Endodermal cell (in vitro differentiated cells): ENCODE data around the gene KLK1. TPM values are rescaled to one million over a fixed set of nuclear protein-coding genes. Genes with fewer than 3 reads are reported as not detected.

Experiments used
- DNase-seq: peaks from one replicate; pipeline ENCODE4 v3.0.0-alpha.2; 2017
- H3K27ac ChIP-seq: 2 replicates; pipeline ENCODE4 v1.5.1; 2013; ENCODE audit warnings: mild to moderate bottlenecking, low read depth, low read length, moderate library complexity
- H3K27me3 ChIP-seq: 2 replicates; pipeline ENCODE4 v1.6.1; 2013; ENCODE audit warnings: mild to moderate bottlenecking, low read length, moderate library complexity; ENCODE audit not compliant: insufficient read depth, control insufficient read depth, poor library complexity, severe bottlenecking
- H3K36me3 ChIP-seq: 2 replicates; pipeline ENCODE4 v1.7.0; 2013; ENCODE audit warnings: mild to moderate bottlenecking, low read length, moderate library complexity; ENCODE audit not compliant: control insufficient read depth, insufficient read depth
- H3K4me1 ChIP-seq: one replicate; pipeline ENCODE4 v1.7.0; 2013; ENCODE audit warnings: low read length; ENCODE audit not compliant: control insufficient read depth, insufficient read depth
- H3K4me3 ChIP-seq: 2 replicates; pipeline ENCODE4 v1.5.1; 2013; ENCODE audit warnings: mild to moderate bottlenecking, low read length, moderate library complexity
- H3K9ac ChIP-seq: 2 replicates; pipeline ENCODE4 v1.6.1; 2013; ENCODE audit warnings: mild to moderate bottlenecking, low read length, moderate library complexity; ENCODE audit not compliant: poor library complexity, severe bottlenecking; ENCODE audit errors: extremely low read depth
- H3K9me3 ChIP-seq: 2 replicates; pipeline ENCODE4 v1.6.1; 2013; ENCODE audit warnings: mild to moderate bottlenecking, low read length, moderate library complexity; ENCODE audit not compliant: control insufficient read depth
- H3K27ac Mint-ChIP-seq: 2 replicates; pipeline ENCODE4 v1.8.0; 2020; ENCODE audit warnings: mixed read lengths
- H3K27me3 Mint-ChIP-seq: 2 replicates; pipeline ENCODE4 v1.8.0; 2021; ENCODE audit warnings: mild to moderate bottlenecking, mixed read lengths; ENCODE audit not compliant: insufficient read depth
- H3K36me3 Mint-ChIP-seq: 2 replicates; pipeline ENCODE4 v1.8.0; 2020; ENCODE audit warnings: low read depth, mixed read lengths
- H3K4me1 Mint-ChIP-seq: 2 replicates; pipeline ENCODE4 v1.8.0; 2020; ENCODE audit warnings: mixed read lengths
- H3K4me3 Mint-ChIP-seq: 2 replicates; pipeline ENCODE4 v1.8.0; 2020; ENCODE audit warnings: mild to moderate bottlenecking, moderate library complexity, mixed read lengths
- H3K9me3 Mint-ChIP-seq: 2 replicates; pipeline ENCODE4 v1.8.0; 2020; ENCODE audit warnings: mild to moderate bottlenecking, mixed read lengths
- WGBS, 2 experiments: methylation state at CpG; one replicate each; pipeline versions ENCODE4 v1.1.5 to v1.1.7; 2013; ENCODE audit warnings: missing lambda C conversion rate in 2 of 2, mixed read lengths in 1 of 2; ENCODE audit not compliant: insufficient coverage in 1 of 2, insufficient read length in 1 of 2; 5-methylcytosine and 5-hydroxymethylcytosine counted together
- total RNA-seq, 2 donors: library from RNA; stranded (reverse); fragmentation: NEBNext Ultra II Directional in 1 of 2; extraction: Animal tissue kit (Norgen Biotek cat#: 25700) in 1 of 2; gene quantifications; 2 replicates in 1 of 2; 3 replicates in 1 of 2; pipeline ENCODE4 v1.2.1, GENCODE V29; 2021
- TF ChIP-seq, protein P1 (sequence below): fragments of 200-600 bp; sonication (generic); conservative IDR thresholded peaks from 2 replicates; pipeline ENCODE4 v1.5.0; 2021; ENCODE audit warnings: antibody characterized with exemption, mild to moderate bottlenecking

Gene KLK1
- total RNA-seq, 2 donors from 2014 or later, result 0.75 to 0.82 TPM

DNA sequence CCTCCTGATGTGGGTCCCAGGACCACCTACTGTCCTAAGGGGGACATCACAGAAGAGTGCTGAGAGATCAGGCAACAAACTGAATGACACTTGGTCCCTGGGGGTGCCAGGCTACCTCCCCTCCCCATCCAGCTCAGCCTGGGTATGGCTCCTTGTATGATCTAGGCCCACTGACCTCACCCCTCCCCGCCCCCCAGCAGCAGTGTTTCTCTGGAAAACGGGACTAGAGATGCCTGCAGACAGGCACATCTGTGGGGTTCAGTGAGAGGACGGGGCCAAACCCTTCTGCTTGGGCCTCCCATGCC is 24.1 kb downstream of the KLK1 start:
- TF ChIP-seq, protein P1, sequence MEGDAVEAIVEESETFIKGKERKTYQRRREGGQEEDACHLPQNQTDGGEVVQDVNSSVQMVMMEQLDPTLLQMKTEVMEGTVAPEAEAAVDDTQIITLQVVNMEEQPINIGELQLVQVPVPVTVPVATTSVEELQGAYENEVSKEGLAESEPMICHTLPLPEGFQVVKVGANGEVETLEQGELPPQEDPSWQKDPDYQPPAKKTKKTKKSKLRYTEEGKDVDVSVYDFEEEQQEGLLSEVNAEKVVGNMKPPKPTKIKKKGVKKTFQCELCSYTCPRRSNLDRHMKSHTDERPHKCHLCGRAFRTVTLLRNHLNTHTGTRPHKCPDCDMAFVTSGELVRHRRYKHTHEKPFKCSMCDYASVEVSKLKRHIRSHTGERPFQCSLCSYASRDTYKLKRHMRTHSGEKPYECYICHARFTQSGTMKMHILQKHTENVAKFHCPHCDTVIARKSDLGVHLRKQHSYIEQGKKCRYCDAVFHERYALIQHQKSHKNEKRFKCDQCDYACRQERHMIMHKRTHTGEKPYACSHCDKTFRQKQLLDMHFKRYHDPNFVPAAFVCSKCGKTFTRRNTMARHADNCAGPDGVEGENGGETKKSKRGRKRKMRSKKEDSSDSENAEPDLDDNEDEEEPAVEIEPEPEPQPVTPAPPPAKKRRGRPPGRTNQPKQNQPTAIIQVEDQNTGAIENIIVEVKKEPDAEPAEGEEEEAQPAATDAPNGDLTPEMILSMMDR, result no peak
- no peak for DNase-seq
- H3K27ac Mint-ChIP-seq, result no peak overlapping the region
- no peak overlapping the region for H3K9ac ChIP-seq
- H3K36me3 ChIP-seq, result peaks cover 64% of the 10 kb centered on the region
- WGBS, 2 experiments, result 95 to 100% methylated on average over 2 to 3 of the region's 3 CpGs
- H3K4me1 Mint-ChIP-seq, result peaks cover 11% of the 10 kb centered on the region
- H3K27ac ChIP-seq, result no peak overlapping the region
- H3K9me3 Mint-ChIP-seq, result no peaks in the 10 kb centered on the region
- H3K4me3 Mint-ChIP-seq, result no peak overlapping the region
- no peaks in the 10 kb centered on the region for H3K27me3 Mint-ChIP-seq
- H3K36me3 Mint-ChIP-seq, result peaks cover 45% of the 10 kb centered on the region
- H3K4me3 ChIP-seq, result no peak overlapping the region
- H3K4me1 ChIP-seq, result no peaks in the 10 kb centered on the region
- H3K9me3 ChIP-seq, result no peaks in the 10 kb centered on the region
- no peaks in the 10 kb centered on the region for H3K27me3 ChIP-seq

DNA sequence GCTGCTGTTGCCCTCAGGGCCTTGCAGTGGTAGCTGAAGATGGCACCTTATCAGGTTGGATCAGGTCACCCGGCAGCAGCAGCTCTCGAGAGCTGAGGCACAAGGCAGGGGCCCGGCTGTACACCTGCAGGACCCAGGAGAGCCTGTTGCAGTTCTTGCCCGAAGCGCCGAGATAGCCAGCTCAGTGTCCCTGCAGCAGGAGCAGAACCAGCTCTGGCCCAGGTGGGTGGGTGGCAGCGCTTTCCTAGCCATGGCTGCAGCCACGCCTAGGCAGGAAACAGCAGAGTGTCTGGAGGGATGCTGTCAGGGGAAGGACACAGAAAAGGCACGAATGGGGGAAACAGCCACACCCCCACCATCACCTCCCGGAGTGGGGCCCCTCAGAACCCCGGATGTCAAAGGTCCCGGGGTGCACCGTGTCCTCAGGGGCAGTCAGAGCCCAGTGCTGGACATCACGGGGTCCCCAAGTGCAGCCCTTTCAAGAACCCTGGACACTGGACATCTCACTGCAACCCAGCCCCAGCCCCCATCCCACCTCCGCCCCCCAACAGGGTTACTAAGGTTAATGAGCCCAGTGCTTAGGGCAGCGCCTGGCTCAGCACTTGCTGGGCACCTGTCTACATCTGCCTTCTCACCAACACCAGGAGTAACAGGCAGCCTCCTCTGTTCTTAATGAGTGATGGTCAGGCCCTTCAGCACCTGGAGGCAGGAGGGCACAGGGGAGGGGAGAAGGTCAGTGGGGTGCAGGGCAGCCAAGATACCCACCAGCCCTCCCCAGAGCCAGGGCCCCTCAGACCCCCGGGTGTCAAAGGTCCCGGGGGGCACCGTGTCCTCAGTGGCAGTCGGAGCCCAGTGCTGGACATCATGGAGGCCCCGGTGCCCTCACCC is 24.7 kb downstream of the KLK1 start:
- Histone ChIP-seq H3K9me3 (no peaks in the 10 kb centered on the region), H3K9ac (no peak overlapping the region), H3K36me3 (peaks cover 64% of the 10 kb centered on the region), H3K27ac (no peak overlapping the region), H3K4me1 (no peaks in the 10 kb centered on the region), H3K27me3 (no peaks in the 10 kb centered on the region), H3K4me3 (no peak overlapping the region)
- WGBS, 2 experiments, result 93 to 94% methylated on average over 8 to 21 of the region's 21 CpGs
- no peak for DNase-seq
- H3K27ac Mint-ChIP-seq, result no peak overlapping the region
- H3K9me3 Mint-ChIP-seq, result no peaks in the 10 kb centered on the region
- TF ChIP-seq, protein P1, result no peak
- H3K36me3 Mint-ChIP-seq, result peaks cover 45% of the 10 kb centered on the region
- no peaks in the 10 kb centered on the region for H3K27me3 Mint-ChIP-seq
- no peak overlapping the region for H3K4me3 Mint-ChIP-seq
- peaks cover 11% of the 10 kb centered on the region for H3K4me1 Mint-ChIP-seq

DNA sequence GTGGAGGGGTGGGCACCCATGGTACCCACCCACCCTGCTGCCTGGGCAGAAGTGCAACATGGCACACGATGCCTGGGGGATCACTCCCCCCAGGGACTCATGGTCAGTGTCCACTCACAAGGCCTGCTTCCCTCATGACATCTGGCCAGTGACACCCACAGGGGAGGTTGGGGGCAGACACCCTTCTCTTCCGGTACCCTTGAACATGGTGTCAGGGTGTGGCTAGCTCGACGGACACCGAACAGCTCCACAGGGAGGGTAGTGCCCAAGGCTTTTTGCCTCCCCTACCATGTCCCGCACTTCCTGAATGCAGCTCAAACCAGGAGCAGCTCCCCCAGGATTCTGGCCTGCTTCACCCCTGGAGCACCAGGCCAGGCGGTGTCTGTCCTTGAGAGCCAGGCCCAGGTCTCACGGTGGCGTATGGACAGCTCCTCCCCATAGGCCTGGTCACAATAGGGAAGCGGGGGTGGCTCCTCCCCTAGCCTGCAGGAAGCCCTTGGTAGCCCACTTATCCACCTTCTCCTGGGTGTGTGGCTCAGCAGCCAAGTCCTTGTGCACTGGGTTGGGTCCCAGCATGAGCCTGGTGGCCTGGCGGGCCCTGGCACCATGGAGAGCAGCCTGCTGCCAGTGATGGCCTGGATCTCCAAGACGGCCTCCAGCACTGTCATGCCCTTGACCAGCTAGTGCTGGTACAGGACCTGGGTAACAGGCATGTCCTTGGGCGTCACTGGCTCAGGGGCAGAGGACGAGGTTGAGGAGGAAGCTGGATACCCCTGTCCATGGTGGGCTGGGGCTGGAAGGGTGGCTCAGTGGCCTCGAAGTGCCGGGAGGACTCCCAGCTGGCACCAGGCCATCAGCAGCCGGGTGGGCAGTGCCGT is 25.6 kb downstream of the KLK1 start:
- 96 to 98% methylated on average over 16 to 18 of the region's 18 CpGs for WGBS, 2 experiments
- Histone ChIP-seq H3K9me3 (no peaks in the 10 kb centered on the region), H3K9ac (no peak overlapping the region), H3K4me1 (no peaks in the 10 kb centered on the region), H3K4me3 (no peak overlapping the region), H3K27me3 (no peaks in the 10 kb centered on the region), H3K36me3 (peaks cover 64% of the 10 kb centered on the region), H3K27ac (no peak overlapping the region)
- no peak overlapping the region for H3K27ac Mint-ChIP-seq
- peak; percentile 66 for DNase-seq
- no peaks in the 10 kb centered on the region for H3K9me3 Mint-ChIP-seq
- H3K27me3 Mint-ChIP-seq, result no peaks in the 10 kb centered on the region
- H3K4me1 Mint-ChIP-seq, result peaks cover 4% of the 10 kb centered on the region
- H3K4me3 Mint-ChIP-seq, result no peak overlapping the region
- TF ChIP-seq, protein P1, result no peak
- peaks cover 44% of the 10 kb centered on the region for H3K36me3 Mint-ChIP-seq
